A549 treated with AZD2906 at 1 μM for 4 hours (cell line): ENCODE data around the gene SLC35B1. TPM values are rescaled to one million over a fixed set of nuclear protein-coding genes. Genes with fewer than 3 reads are reported as not detected.

Source experiments
- total RNA-seq: library from RNA; stranded (reverse); fragments of 200-300 nt; extraction: Qiagen RNA extraction; gene quantifications from 5 replicates; pipeline ENCODE4 v1.2.3, GENCODE V29; 2022

The SLC35B1 gene, protein sequence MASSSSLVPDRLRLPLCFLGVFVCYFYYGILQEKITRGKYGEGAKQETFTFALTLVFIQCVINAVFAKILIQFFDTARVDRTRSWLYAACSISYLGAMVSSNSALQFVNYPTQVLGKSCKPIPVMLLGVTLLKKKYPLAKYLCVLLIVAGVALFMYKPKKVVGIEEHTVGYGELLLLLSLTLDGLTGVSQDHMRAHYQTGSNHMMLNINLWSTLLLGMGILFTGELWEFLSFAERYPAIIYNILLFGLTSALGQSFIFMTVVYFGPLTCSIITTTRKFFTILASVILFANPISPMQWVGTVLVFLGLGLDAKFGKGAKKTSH
- 87.4 to 95.8 TPM (median 89.0 TPM) in 5 replicates for total RNA-seq

GRCh38 chr17:49707608-49708514 lies at the start of gene SLC35B1:
TSS of gene SLC35B1 (minus strand) at chr17:49707964. CDS start at chr17:49707833, 131 bp downstream.

DNA sequence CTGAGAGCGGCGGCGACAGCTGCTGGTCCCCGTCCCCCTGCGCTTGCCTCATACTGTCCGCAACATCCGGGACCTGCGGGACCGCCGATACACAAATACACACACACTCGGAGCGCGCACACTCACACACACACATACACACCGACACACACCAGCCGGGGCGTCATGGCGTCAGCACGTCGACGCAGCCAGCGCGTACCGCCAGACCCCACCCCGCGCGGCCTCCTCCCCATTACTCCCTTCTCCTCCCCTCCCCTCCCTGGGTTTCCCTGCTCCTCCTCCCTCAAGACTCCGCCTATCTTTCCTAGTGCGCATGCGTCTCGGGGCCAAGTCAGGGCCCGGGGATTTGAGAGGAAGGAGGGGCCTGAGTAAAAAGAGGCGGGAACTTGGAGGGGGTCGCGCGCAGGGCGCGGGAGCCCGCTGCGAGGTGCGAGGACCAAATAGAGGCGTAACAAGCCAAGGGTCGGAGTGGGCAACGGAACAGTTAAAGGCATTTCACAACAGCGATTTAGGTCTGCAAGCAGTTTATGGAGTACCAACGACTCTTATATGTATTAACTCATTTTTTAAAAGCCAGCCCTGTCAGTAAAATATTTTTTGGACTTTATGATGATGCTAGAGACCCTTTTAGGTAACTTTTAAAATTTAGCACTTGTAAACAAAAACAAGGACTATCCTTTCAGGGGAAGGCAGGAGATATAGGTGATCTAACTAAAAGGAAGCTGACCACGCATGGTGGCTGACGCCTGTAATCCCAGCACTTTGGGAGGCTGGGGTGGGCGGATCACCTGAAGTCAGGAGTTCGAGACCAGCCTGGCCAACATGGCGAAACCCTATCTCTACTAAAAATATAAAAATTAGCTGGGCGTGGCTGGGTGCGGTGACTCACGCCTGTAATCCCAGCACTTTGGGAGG lies 29.6 kb downstream of the SLC35B1 start, which contains the start of gene SPOP:
SPOP (minus strand) TSS at position 165 of the 915 bp plus-strand sequence. CDS start 55,287 bp downstream, outside the sequence.

Other genes with a start within 250 kb of the SLC35B1 start
- gene NGFR, start 212.7 kb downstream of the SLC35B1 start, total RNA-seq = 0.95 to 1.1 TPM (median 1.1 TPM) in 5 replicates
- gene NXPH3, start 132.1 kb downstream of the SLC35B1 start, total RNA-seq = 1.1 to 1.5 TPM (median 1.5 TPM) in 5 replicates
- 40.5 to 47.9 TPM (median 42.3 TPM) in 5 replicates for gene SPOP, start 29.9 kb downstream of the SLC35B1 start, total RNA-seq
- 1.3 to 1.9 TPM (median 1.8 TPM) in 5 replicates for gene FAM117A, start 56.2 kb upstream of the SLC35B1 start, total RNA-seq
- 26.3 to 31.3 TPM (median 27.6 TPM) in 5 replicates for gene KAT7, start 80.7 kb upstream of the SLC35B1 start, total RNA-seq
- not detected in 5 replicates for gene TAC4, start 140.1 kb upstream of the SLC35B1 start, total RNA-seq